ENCODE results near the gene FBXO3. TPM values are rescaled to one million over a fixed set of nuclear protein-coding genes. Genes with fewer than 3 reads are reported as not detected.

Gene FBXO3
- total RNA-seq, 1 experiment from 2014 or later: 27.2 TPM

- POLR2A ChIA-PET: no interaction called here
- Histone ChIP-seq H3K9me2 (ENCODE audit: insufficient read depth) (no peaks in the 10 kb centered on the region; the same call in 1 of the 2 replicates), H3K79me2 (ENCODE audit: insufficient read depth, low read length) (peaks cover 18% of the 10 kb centered on the region), H3K9ac (ENCODE audit: low read length) (no peak overlapping the region), H3K4me1 (ENCODE audit: control insufficient read depth in 1 of 2, insufficient read depth in 2 of 2, low read length in 2 of 2) (peaks cover 7 to 24% of the 10 kb centered on the region in 2 experiments; a peak in 3 of 4 replicates), H2AFZ (ENCODE audit: low read depth, low read length, poor library complexity, severe bottlenecking) (no peak overlapping the region), H3K4me2 (ENCODE audit: low read length) (no peak overlapping the region), H3K4me3 (replicated peaks in 1 of 2; ENCODE audit: low read depth in 1 of 2, low read length in 2 of 2) (no peak overlapping the region), H3K36me3 (ENCODE audit: control insufficient read depth in 1 of 2, insufficient read depth in 2 of 2, low read length in 2 of 2) (no peaks in the 10 kb centered on the region), H3K27ac (ENCODE audit: low read depth, low read length) (no peak overlapping the region), H3K27me3 (ENCODE audit: insufficient read depth, low read length) (no peaks in the 10 kb centered on the region), H3K9me3 (ENCODE audit: control insufficient read depth in 1 of 2, insufficient read depth in 1 of 2, low read depth in 1 of 2, low read length in 2 of 2) (no peaks in the 10 kb centered on the region), H4K20me1 (ENCODE audit: insufficient read depth) (no peaks in the 10 kb centered on the region; the same call in 1 of the 2 replicates)
- no peak for TF ChIP-seq EZH2phosphoT487 (IDR thresholded peaks at IDR 0.05; ENCODE audit: borderline replicate concordance)
- no peak for TF ChIP-seq YY1 (IDR thresholded peaks at IDR 0.05; ENCODE audit: extremely low read depth, insufficient replicate concordance, low read depth, low read length)
- ATAC-seq: no peak
- intact Hi-C loops (cut with micrococcal nuclease): no loop called here
- no peak for DNase-seq (ENCODE audit: low read depth, low spot score)
- no TSS peak for BruUV-seq (replicated peaks)
- RAD21 ChIA-PET (ENCODE audit: low non-redundant PET in 1 of 2, low total read pairs in 2 of 2, uncharacterized antibody in 2 of 2, unreplicated experiment in 2 of 2): no interaction called here
- CTCF ChIA-PET: interaction anchor here (1.3 kb wide), 1 partner anchor 33 kb away, joined by 3 read pairs; no protein-coding TSS in a partner anchor
Observed at GRCh38 chr11:33775832-33776470, 1.6 kb upstream of the FBXO3 start.

- Histone ChIP-seq H3K4me3 (replicated peaks in 1 of 2; ENCODE audit: low read depth in 1 of 2, low read length in 2 of 2) (no peak overlapping the region), H3K9ac (ENCODE audit: low read length) (no peak overlapping the region), H3K4me1 (ENCODE audit: control insufficient read depth in 1 of 2, insufficient read depth in 2 of 2, low read length in 2 of 2) (peaks cover 7 to 24% of the 10 kb centered on the region in 2 experiments; a peak in 3 of 4 replicates), H2AFZ (ENCODE audit: low read depth, low read length, poor library complexity, severe bottlenecking) (no peak overlapping the region), H3K4me2 (ENCODE audit: low read length) (no peak overlapping the region), H4K20me1 (ENCODE audit: insufficient read depth) (no peaks in the 10 kb centered on the region; the same call in 1 of the 2 replicates), H3K27me3 (ENCODE audit: insufficient read depth, low read length) (no peaks in the 10 kb centered on the region), H3K9me3 (ENCODE audit: control insufficient read depth in 1 of 2, insufficient read depth in 1 of 2, low read depth in 1 of 2, low read length in 2 of 2) (no peaks in the 10 kb centered on the region), H3K79me2 (ENCODE audit: insufficient read depth, low read length) (peaks cover 18% of the 10 kb centered on the region), H3K36me3 (ENCODE audit: control insufficient read depth in 1 of 2, insufficient read depth in 2 of 2, low read length in 2 of 2) (no peaks in the 10 kb centered on the region), H3K27ac (ENCODE audit: low read depth, low read length) (no peak overlapping the region), H3K9me2 (ENCODE audit: insufficient read depth) (no peaks in the 10 kb centered on the region)
- intact Hi-C loops (cut with micrococcal nuclease): no loop called here
- CTCF ChIA-PET: no interaction called here
- POLR2A ChIA-PET: no interaction called here
- DNase-seq (ENCODE audit: low read depth, low spot score): no peak
- no TSS peak for BruUV-seq (replicated peaks)
- RAD21 ChIA-PET (ENCODE audit: low non-redundant PET in 1 of 2, low total read pairs in 2 of 2, uncharacterized antibody in 2 of 2, unreplicated experiment in 2 of 2): no interaction called here
- no peak for ATAC-seq
- no peak for TF ChIP-seq SRF (IDR thresholded peaks at IDR 0.05; ENCODE audit: low read depth)
- TF ChIP-seq EZH2 (IDR thresholded peaks at IDR 0.05): no peak
- TF ChIP-seq TCF7L2 (IDR thresholded peaks at IDR 0.05; ENCODE audit: borderline replicate concordance, extremely low read depth, insufficient read depth, insufficient read length): no peak
- TF ChIP-seq FOSL1 (IDR thresholded peaks at IDR 0.05; ENCODE audit: low read depth): no peak
- TF ChIP-seq ELF1 (IDR thresholded peaks at IDR 0.05; ENCODE audit: borderline replicate concordance, low read depth): no peak
- TF ChIP-seq MAX (IDR thresholded peaks at IDR 0.05): no peak
- no peak for TF ChIP-seq RAD21 (IDR thresholded peaks at IDR 0.05; ENCODE audit: low read depth)
- TF ChIP-seq ATF3 (IDR thresholded peaks at IDR 0.05): no peak
- TF ChIP-seq CEBPB (IDR thresholded peaks at IDR 0.05; ENCODE audit: low read depth): no peak
- no peak for TF ChIP-seq ZNF274 (IDR thresholded peaks at IDR 0.05; ENCODE audit: low read depth, low read length)
- TF ChIP-seq ZFX (IDR thresholded peaks at IDR 0.05): no peak
- TF ChIP-seq CBX3 (IDR thresholded peaks at IDR 0.05; ENCODE audit: low read depth): no peak
- TF ChIP-seq EGR1 (IDR thresholded peaks at IDR 0.05; ENCODE audit: low read depth): no peak
- no peak for TF ChIP-seq ZBTB33 (IDR thresholded peaks at IDR 0.05; ENCODE audit: extremely low read depth, insufficient replicate concordance, low read length)
- TF ChIP-seq CTCF (IDR thresholded peaks at IDR 0.05 in 2 of 3, conservative IDR thresholded peaks at IDR 0.05 in 1 of 3; ENCODE audit: borderline replicate concordance in 1 of 3, insufficient read depth in 1 of 3, low read depth in 2 of 3, low read length in 2 of 3): no peak
- no peak for TF ChIP-seq POLR2A (IDR thresholded peaks at IDR 0.05; ENCODE audit: borderline replicate concordance, extremely low read depth, insufficient read depth, insufficient read length)
Observed at GRCh38 chr11:33775467-33775807, 1.1 kb upstream of the FBXO3 start.
